DMS 273 (cell line): ENCODE measurements around the gene AGBL4.

Experiments
- DNase-seq: peaks from one replicate; lab custom pipeline; 2025; ENCODE audit not compliant: unreplicated experiment; lab: John Stamatoyannopoulos, UW

AGBL4 gene

GRCh38 chr1:48851638-48852037, 1172.1 kb downstream of the AGBL4 start:
- peak; percentile 45 for DNase-seq

GRCh38 chr1:48848035-48848434, 1175.7 kb downstream of the AGBL4 start:
- DNase-seq: no peak

GRCh38 chr1:48846441-48846840, 1177.3 kb downstream of the AGBL4 start:
- DNase-seq: no peak

- no peak for DNase-seq
Observed at GRCh38 chr1:48844187-48844586, 1179.6 kb downstream of the AGBL4 start.

- no peak for DNase-seq
Observed at GRCh38 chr1:48841966-48842365, 1181.8 kb downstream of the AGBL4 start.

GRCh38 chr1:48841461-48841860, 1182.3 kb downstream of the AGBL4 start:
- no peak for DNase-seq

GRCh38 chr1:48831120-48831978, 1192.4 kb downstream of the AGBL4 start:
- no peak for DNase-seq

GRCh38 chr1:48830715-48831114, 1193.0 kb downstream of the AGBL4 start:
- DNase-seq: no peak

GRCh38 chr1:48829446-48829845, 1194.3 kb downstream of the AGBL4 start:
- no peak for DNase-seq

- DNase-seq: peak; percentile 15
Observed at GRCh38 chr1:48823168-48823567, 1200.6 kb downstream of the AGBL4 start.

- no peak for DNase-seq
Observed at GRCh38 chr1:48820491-48820890, 1203.3 kb downstream of the AGBL4 start.

GRCh38 chr1:48817505-48818114, 1206.1 kb downstream of the AGBL4 start:
- peak; percentile 62 for DNase-seq

GRCh38 chr1:48810740-48811139, 1213.0 kb downstream of the AGBL4 start:
- no peak for DNase-seq

GRCh38 chr1:48808496-48808895, 1215.3 kb downstream of the AGBL4 start:
- no peak for DNase-seq

- no peak for DNase-seq
Observed at GRCh38 chr1:48807554-48808260, 1216.0 kb downstream of the AGBL4 start.

- DNase-seq: no peak
Observed at GRCh38 chr1:48803474-48803873, 1220.3 kb downstream of the AGBL4 start.

- DNase-seq: no peak
Observed at GRCh38 chr1:48794816-48795215, 1228.9 kb downstream of the AGBL4 start.

- no peak for DNase-seq
Observed at GRCh38 chr1:48793863-48794262, 1229.9 kb downstream of the AGBL4 start.

GRCh38 chr1:48792961-48793360, 1230.8 kb downstream of the AGBL4 start:
- no peak for DNase-seq

GRCh38 chr1:48790397-48790796, 1233.4 kb downstream of the AGBL4 start:
- no peak for DNase-seq

GRCh38 chr1:48789903-48790302, 1233.9 kb downstream of the AGBL4 start:
- no peak for DNase-seq

- no peak for DNase-seq
Observed at GRCh38 chr1:48785869-48786268, 1237.9 kb downstream of the AGBL4 start.
